IPS DF 4.7 (cell line): ENCODE measurements around the gene XPR1.
"Not testable (repeated sequence)": the region's sequence is repeated elsewhere in the genome, so short reads cannot be mapped to it uniquely, and the experiment has no call there.

Experiments
- DNase-seq: peaks from one replicate; pipeline ENCODE4 v3.0.0-alpha.2; 2013; ENCODE audit warnings: low spot score; ENCODE audit errors: extremely low read depth

The XPR1 gene

GRCh38 chr1:180643693-180644092, 11.9 kb downstream of the XPR1 start:
- DNase-seq = no peak

GRCh38 chr1:180644526-180645192, 12.8 kb downstream of the XPR1 start:
- no peak for DNase-seq

GRCh38 chr1:180645261-180645660, 13.4 kb downstream of the XPR1 start:
- not testable (repeated sequence) for DNase-seq

- no peak for DNase-seq
Measured at GRCh38 chr1:180646093-180646492, 14.3 kb downstream of the XPR1 start.

- DNase-seq = no peak
Measured at GRCh38 chr1:180646547-180646946, 14.7 kb downstream of the XPR1 start.

DNA sequence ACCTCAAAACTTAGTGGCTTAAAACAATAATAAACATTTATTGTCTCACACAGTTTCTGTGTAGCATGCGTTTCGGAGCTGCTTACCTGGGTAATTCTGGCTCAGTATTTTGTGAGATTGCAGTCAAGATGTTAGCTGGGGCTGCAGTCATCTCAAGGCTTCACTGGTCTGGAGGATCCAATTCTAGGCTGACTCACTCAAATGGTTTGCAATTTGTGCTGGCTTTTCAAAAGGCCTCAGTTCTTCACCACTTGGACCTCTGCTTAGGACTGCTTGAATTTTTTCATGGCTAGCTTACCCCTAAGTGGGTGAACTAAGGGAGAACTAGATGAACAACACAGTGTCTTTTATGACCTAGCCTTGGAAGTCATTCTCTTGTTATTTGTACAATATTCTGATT, 21.0 kb downstream of the XPR1 start:
- no peak for DNase-seq

DNA sequence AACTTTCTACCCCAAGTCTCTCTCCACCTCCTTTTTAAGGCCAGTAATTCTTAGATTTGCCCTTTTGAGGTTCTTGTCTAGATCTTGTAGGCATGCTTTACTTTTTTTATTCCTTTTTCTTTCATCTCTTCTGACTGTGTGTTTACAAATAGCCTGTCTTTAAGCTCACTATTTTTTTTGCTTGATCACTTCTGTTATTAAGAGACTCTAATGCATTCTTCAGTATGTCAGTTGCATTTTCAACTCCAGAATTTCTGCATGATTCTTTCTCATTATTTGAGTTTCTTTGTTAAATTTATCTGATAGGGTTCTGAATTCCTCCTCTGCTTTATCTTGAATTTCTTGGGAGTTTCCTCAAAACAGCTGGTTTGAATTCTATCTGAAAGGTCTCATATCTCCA, 30.9 kb downstream of the XPR1 start:
- no peak for DNase-seq

DNA sequence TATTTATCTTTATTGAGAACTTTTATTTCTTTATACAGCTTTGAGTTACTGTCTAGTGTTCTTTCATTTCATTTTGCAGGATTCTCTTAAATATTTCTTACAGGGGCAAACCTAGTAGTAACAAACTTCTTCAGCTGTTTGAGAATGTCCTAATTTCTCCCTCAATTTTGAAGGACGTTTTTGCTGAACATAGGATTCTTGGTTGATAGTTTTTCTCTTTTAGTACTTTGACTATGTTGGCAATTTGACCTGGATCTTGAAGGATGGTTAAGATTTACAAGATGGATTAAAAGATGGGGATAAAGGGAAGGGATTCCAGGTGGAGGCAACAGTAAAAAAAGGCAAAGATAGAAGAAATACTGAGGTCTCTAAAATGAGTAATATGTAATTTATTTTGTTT, 38.9 kb downstream of the XPR1 start:
- no peak for DNase-seq

DNA sequence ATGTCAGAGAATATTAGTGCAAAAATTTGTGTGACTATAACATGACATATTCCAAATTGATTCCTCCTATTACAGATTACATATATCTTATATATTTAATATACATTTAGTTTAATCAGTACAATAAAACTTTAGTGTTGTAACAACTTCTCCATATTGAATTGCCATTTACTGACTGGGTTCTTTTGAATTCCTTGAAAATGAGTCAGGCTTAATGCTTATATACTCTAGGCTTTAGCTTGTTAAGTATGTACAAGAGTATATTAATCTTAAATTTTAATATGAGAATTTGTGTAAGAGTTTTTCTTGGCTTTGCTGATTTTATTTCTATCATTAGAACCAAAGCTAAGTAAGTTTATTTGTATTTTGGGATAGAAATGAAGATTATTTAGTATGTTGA, 40.3 kb downstream of the XPR1 start:
- DNase-seq = no peak

GRCh38 chr1:180672505-180672904, 40.7 kb downstream of the XPR1 start:
- DNase-seq = no peak

GRCh38 chr1:180674603-180675530, 43.0 kb downstream of the XPR1 start:
- no peak for DNase-seq

DNA sequence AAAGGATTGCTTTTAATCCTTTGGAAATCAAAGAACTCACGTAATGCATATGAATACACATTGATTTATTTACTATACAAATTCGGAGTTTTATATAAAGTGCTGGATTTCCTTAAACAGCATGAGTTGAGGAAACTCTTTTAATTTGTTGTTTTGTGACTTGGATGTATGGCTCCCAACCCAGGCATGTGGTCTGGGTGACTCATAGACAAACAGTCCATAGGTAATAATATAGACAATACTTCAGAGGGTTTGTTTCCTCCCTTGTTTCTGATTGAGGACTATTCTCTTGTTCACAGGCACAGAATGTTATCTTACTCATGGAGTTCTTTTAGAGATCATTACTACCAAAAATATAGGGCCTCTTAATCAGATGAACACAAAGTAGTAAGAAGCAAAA, 43.8 kb downstream of the XPR1 start:
- no peak for DNase-seq

- no peak for DNase-seq
Measured at GRCh38 chr1:180680558-180681144, 48.8 kb downstream of the XPR1 start.

GRCh38 chr1:180683117-180683516, 51.3 kb downstream of the XPR1 start:
- not testable (repeated sequence) for DNase-seq

DNA sequence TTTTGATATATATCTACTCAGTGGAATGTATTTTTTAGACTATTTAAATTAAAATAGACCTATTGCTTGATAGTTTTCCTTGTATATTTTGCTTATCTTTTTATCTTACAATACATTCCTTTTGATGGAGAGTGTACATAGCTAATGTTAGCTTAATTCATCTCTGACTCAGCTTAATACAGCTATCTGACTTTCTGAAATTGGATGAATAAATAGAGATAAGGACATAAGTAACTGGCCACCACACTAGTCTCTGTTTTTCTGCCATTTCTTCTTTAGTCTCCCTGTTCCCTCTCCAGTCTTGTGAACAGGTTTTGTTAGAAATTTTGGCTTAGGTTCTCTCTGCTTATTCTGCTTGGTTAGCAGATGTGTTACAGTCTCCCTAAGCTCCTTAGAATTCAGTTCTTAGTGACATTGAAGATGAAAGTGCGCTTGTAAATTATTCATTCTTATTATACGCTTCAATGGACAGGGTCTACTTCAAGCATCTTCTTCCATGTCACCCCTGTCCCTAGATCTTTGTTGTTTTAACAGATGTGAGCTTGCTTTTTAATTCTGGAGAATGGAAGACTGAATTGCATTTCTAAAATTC, 59.6 kb downstream of the XPR1 start:
- DNase-seq = no peak

DNA sequence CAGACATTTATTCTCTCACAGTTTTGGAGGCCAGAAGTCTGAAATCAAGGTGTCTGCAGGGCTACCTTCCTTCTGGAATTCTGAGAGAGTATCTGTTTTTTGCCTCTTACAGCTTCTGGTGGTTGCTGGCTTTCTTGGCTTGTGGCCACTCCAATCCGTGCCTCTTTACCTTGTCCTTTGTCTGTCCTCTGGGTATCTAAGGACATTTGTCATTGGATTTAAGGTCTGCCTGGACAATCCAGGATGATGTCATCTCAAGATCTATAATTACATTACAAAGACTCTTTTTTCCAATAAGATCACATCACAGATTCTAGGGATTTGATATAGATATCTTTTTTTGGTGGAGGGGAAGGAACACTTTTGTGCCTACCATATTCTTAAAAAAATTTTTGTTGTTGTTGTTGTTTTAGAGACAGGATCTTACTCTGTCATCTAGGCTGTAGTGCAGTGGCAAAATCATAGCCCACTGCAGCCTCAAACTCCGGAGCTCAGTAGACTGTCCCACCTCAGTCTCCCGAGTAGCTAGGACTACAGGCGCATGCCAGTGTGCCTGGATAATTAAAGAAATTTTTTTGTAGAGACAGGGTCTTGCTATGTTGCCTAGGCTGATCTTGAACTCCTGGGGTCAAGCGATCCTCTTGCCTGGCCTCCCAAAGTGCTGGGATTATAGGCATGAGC, 61.9 kb downstream of the XPR1 start:
- DNase-seq = no peak

DNA sequence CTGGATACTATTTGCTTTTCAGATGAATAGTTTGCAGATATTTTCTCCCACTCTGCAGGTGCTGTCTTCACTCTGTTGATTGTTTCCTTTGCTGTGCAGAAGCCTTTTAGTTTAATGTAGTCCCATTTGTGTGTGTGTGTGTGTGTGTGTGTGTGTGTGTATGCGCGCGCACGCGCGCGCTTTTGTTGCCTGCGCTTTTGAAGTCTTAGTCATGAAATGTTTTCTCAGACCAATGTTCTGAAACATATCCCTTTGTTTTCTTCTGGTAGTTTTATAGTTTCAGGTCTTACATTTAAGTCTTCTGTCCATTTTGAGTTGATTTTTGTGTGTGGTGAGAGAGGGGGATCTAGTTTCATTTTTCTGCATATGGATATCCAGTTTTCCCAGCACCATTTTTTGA, 63.5 kb downstream of the XPR1 start:
- DNase-seq = no peak

- no peak for DNase-seq
Measured at GRCh38 chr1:180696361-180696760, 64.5 kb downstream of the XPR1 start.

- DNase-seq = no peak
Measured at GRCh38 chr1:180698580-180698979, 66.8 kb downstream of the XPR1 start.

- not testable (repeated sequence) for DNase-seq
Measured at GRCh38 chr1:180702376-180702775, 70.6 kb downstream of the XPR1 start.

GRCh38 chr1:180710746-180711145, 78.9 kb downstream of the XPR1 start:
- DNase-seq = not testable (repeated sequence)
